ENCODE data around the gene LAMTOR2.
"Not testable (repeated sequence)": the region's sequence is repeated elsewhere in the genome, so short reads cannot be mapped to it uniquely, and the experiment has no call there.

LAMTOR2 gene

DNA sequence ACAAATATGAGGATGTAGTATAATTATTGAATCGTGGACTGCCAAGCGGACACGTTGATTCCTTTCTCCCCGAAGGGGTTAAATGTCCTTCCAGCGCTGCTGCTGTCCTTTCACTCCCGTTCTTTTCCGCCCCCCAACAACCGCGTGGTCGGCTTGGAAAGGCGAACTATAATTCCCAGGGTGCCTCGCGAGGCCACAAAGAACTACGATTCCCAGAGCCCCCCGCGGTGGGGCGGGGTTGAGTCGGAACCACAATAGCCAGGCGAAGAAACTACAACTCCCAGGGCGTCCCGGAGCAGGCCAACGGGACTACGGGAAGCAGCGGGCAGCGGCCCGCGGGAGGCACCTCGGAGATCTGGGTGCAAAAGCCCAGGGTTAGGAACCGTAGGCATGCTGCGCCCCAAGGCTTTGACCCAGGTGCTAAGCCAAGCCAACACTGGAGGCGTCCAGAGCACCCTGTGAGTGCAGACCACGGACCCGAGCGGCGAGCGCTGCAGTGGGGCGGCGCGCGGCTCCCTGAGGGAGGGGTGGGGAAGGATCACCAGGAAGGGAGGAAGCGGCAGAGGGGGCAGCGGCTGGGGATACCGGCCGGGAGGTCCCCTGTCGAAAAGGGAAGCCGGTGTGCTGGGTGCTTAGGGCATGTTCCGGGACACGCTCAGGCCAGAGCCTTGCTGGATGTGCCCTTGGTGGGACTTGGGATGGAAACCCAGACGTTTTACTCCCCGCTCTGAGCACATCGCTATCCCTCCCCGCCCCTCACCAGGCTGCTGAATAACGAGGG, at the start of gene LAMTOR2:
Gene LAMTOR2, plus strand, starts transcription at position 283 of the 781 bp plus-strand sequence. Its CDS starts 108 bp downstream, at position 391.
- in situ Hi-C loops (cut with MboI; ENCODE audit: low sequenced_read_pairs), result no loop called here

DNA sequence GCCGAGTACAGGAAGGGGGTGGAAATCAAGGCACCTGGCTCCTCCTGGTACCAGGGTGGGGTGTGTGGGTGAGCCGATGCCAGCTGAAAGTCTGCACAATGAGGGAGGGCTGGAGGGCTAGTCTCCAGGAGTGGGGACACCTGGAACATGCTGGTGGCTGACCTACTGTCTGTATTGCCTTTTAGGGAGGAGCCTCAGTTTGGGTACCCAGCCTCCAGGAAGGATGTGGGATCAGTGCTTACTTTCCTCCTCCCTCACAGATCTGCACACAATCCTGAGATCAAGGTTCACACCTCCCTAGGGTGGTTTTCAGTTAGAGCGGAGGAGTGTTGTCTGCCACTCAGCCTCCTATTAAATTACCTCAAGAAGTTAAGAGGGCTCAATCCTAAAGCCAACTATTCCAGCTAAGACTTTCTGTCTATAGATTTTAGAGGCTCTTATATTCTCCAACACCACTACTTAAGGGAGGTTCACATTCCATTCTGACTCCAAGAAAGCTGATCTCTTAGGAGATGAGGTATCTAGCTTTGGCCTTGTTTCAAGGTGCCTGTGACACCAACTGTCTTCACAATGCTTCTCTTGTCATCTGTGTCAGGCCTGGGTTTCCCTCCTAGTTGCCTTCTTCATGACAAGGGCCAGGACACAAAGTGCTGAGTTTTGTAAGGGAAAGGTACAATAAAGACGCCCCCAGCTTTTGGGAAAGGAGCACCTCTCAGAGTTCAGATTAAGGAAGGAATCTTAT, 49.6 kb upstream of the LAMTOR2 start:
- in situ Hi-C loops (cut with MboI; ENCODE audit: low sequenced_read_pairs), result no loop called here

DNA sequence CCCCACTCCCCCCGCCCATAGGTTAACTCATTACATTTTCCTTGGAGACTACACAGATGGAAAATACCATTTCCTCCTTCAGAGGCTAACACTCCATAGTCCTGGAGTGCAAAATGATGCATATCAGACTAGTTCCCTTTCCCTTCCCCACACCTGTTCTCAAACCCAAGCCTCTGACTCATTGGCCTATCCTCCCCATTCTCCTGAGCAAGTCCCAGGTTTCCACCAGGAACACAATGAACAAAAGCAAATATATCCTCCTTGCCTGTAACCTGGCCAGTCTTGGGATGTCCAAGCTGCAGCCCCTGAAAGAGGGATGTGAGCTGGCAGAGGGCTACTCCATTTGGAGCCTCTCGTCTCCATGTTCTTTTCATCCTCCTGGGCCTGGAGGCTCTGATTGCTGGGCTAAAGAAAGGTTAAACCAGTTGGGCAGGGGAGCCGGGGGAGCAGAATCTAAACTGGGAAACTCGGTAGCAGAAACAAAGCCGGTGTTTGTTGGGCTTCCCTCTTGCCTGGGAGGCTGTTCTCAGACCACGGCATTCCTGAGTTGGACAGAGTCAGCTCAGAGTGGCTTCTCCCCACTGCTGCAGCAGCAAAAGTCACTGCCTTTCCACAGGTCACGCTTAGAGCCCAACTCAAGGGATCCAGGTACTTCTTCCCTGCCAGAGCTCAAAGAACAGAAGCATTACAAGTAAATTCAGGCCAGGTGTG, 47.8 kb upstream of the LAMTOR2 start:
- in situ Hi-C loops (cut with MboI; ENCODE audit: low sequenced_read_pairs), result no loop called here

GRCh38 chr1:156009404-156009803, 45.2 kb upstream of the LAMTOR2 start:
- in situ Hi-C loops (cut with MboI; ENCODE audit: low sequenced_read_pairs), result no loop called here

DNA sequence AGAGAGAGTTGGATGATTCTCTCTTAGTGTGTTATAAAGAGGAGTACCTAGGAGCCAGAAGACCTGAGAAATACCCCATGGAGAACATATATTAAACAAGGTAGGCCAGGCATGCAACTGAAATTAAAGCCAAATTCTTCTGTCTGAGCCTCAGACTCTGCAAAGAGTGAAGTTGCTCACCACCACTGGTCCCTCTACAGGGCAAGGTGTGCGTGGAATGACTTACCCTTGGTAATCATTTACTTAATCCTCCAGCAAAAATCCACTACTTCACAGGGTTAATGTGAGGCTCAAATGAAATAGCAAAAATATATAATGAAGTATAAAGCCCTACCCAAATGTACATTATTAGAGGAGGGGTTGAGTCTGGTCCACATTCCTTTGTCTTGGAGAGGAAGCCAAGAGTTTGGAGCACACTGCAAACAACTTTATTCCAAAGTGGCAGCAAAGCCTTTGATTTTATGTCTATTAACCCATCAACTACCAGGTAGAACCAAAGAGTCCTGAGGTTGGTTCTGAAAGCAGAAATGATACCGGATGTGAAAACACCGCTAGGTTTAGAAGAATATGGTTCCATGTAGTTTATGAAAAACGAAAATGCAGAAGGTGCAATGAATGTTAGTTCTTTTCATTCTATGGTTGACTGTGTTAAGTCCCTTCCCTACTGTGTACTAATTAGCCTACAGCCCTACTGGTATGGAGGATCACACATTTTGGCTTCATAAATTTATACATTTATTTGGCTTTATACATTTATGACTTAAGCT, 42.3 kb upstream of the LAMTOR2 start:
- in situ Hi-C loops (cut with MboI; ENCODE audit: low sequenced_read_pairs), result no loop called here

DNA sequence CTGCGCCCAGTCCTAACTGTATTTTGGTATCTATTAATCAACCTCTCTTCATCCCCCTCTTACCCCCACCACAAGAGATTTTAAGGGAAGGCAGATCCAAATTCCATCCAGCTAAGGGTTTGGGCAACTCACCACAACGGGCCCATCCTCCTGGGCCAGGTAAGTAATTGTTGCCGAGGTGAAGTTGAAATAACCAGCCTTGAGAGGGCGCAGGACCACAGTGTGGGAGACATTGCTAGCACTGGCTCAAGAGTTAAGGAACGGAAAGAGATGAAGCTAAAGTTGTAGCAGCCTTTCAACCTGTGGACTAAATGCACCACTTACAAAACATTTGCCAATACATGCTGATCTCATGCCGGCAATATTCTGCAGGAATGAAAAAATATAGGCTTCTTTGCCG, 39.8 kb upstream of the LAMTOR2 start:
- in situ Hi-C loops (cut with MboI; ENCODE audit: low sequenced_read_pairs), result no loop called here

GRCh38 chr1:156019946-156020292, 34.7 kb upstream of the LAMTOR2 start:
- in situ Hi-C loops (cut with MboI; ENCODE audit: low sequenced_read_pairs), result no loop called here

DNA sequence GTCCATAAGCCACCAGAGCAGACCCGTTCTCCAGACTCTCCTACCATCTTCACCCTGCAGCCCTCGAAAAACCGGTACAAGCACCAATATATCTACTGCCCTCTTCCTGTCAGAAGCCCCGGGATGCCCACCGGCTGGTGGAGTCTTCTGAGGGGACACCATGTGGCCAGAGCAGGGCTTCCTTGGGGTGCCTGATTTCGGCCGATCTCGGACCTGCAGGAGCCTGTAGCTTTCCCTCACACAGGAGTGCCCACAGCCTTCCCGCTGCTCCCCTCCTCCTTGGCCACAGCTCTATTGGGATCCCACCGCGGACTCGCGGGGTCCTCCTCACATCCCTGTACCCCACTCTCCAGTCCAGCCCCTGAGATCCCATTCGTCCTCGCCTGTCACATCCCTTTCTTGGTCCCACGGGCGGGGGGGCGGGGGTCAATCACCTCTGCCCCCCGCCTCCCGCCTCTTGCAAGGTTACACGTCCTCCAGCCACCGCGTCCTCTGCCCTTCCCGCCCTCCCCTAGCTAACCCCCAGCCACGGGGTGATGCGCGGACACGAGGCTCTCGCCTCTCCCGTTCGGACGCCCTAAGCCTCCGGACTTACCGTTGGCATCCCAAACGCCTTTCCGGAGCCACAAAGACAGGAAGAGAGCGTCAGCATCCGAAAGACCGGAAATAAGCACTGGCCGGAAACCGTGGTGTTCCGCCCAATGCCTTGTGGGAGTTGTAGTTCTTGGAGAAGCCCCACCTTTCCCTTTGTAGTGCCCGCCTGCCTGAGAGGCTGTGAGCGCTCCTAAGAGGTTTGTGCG, 34.1 kb upstream of the LAMTOR2 start, which contains the start of gene SSR2:
Gene SSR2, minus strand, starts transcription at position 659 of the 800 bp plus-strand sequence. CDS start 784 bp downstream, outside the sequence.
- in situ Hi-C loops (cut with MboI; ENCODE audit: low sequenced_read_pairs), result no loop called here

GRCh38 chr1:156021093-156021428, 33.5 kb upstream of the LAMTOR2 start:
- in situ Hi-C loops (cut with MboI; ENCODE audit: low sequenced_read_pairs), result no loop called here

GRCh38 chr1:156021954-156022353, 32.6 kb upstream of the LAMTOR2 start:
- in situ Hi-C loops (cut with MboI; ENCODE audit: low sequenced_read_pairs), result no loop called here

- in situ Hi-C loops (cut with MboI; ENCODE audit: low sequenced_read_pairs), result no loop called here
These were observed 29.8 kb upstream of the LAMTOR2 start for GRCh38 chr1:156024801-156025200.

DNA sequence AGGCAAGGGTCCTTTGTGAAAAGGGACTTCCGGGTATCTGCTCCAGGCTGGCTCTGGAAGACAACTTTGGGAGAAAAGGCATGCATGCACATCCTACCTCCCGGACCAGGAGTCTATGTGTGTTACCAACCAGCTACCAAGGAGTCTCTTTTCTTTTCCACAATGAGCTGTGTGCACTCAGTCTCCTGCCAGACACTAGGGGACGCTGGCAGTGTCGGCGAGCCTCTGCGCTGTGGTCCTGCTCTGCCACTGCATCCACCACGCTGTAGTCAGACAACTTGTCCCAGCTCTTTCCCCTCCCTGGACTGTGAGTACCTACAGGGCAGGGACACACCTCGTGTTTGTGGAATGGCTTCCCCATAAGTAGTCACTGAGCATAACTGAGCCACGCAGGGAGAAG, 28.7 kb upstream of the LAMTOR2 start:
- in situ Hi-C loops (cut with MboI; ENCODE audit: low sequenced_read_pairs), result no loop called here

GRCh38 chr1:156026588-156026987, 28.0 kb upstream of the LAMTOR2 start:
- in situ Hi-C loops (cut with MboI; ENCODE audit: low sequenced_read_pairs), result no loop called here

DNA sequence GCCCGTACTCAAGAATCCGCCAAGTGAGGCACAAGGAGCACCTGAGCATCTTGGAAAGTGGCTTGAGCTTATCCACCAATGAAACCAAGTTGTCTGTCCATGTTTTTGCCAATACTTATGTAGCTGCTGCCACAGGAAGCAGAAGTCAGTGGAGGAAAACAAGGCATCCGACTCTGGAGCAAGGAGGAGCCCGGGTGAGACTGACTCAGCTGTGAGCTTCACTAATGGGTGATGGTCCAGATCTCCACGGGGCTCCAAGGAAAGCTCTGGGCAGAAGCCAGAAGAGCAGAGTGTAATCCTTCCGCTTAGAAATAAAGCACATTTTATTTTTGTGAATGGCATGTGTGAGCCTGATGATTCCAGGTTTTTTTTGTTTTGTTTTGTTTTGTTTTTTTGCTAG, 21.6 kb upstream of the LAMTOR2 start:
- in situ Hi-C loops (cut with MboI; ENCODE audit: low sequenced_read_pairs), result no loop called here

GRCh38 chr1:156034991-156035390, 19.6 kb upstream of the LAMTOR2 start:
- in situ Hi-C loops (cut with MboI; ENCODE audit: low sequenced_read_pairs), result not testable (repeated sequence)

GRCh38 chr1:156042828-156043227, 11.8 kb upstream of the LAMTOR2 start:
- in situ Hi-C loops (cut with MboI; ENCODE audit: low sequenced_read_pairs), result no loop called here

- in situ Hi-C loops (cut with MboI; ENCODE audit: low sequenced_read_pairs), result no loop called here
These were observed 9.5 kb upstream of the LAMTOR2 start for GRCh38 chr1:156045076-156045475.

DNA sequence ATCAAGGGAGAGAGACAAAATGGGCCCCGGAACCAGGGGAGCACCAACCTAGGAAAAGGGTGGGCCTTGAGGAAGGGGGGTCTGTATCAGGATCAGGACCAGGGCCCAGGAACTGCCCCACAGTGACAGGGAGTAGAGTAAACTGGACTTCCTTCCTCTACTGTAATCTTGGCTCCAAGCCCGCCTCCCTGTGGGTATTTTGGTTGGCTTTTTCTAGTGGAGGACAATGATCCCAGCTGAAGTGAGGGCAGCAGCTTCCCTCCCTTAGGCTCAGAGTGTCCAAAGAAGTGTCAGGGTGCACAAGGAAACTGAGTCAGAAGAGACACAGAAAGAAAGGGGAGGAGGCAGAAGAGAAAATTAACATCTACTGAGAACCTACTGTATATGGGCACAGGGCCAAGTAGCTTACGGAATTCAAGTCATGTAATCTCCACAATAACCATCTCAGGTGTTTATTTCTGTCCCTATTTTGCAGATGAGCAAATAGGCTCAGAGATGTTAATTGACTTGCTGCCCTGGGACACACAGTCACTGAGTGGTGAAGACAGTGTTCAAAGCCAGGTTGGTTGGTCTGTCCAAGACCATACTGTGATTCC, 5.8 kb upstream of the LAMTOR2 start:
- in situ Hi-C loops (cut with MboI; ENCODE audit: low sequenced_read_pairs), result no loop called here

DNA sequence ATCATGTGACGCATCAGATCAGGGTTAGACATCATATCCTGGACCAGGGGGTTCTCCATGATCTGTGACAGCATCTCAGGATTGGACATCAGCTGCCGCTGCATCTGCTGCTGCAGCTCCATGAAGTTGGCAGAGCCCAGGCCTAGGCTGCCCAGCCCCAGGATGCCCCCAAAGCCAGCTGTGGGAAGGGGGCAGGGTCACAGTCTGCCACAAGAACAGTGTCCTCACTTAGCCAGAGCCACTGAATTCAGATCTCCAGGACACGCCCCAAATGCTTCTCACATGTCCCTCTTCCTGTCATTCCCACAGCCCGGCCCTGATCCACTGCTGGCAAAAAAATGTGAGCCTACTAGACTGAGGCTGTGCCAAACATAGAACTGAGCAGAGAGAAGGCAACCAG, 4.2 kb upstream of the LAMTOR2 start:
- in situ Hi-C loops (cut with MboI; ENCODE audit: low sequenced_read_pairs), result no loop called here

All from hTERT RPE-1 (cell line).